Peyer's patch (tissue), 4 donors: ENCODE results near the gene ALOX5.

Experiments used
- CTCF ChIP-seq, 6 experiments: fragments of 450-650 bp in 4 of 6; fragments of 200-600 bp in 2 of 6; sonication (generic) in 1 of 6; IDR thresholded peaks; one replicate each; pipeline ENCODE4 v1.5.1; 2017 to 2019; ENCODE audit warnings: antibody characterized with exemption in 6 of 6, mild to moderate bottlenecking in 3 of 6, moderate library complexity in 1 of 6
- POLR2A ChIP-seq, 2 donors: fragments of 450-650 bp; IDR thresholded peaks; one replicate each; pipeline ENCODE4 v1.5.1; 2017; ENCODE audit warnings: antibody characterized with exemption in 2 of 2, mild to moderate bottlenecking in 2 of 2, moderate library complexity in 2 of 2

GRCh38 chr10:45376371-45376801, 2.4 kb downstream of the ALOX5 start:
- TF ChIP-seq CTCF (IDR thresholded peaks at IDR 0.05) (no peak), POLR2A (IDR thresholded peaks at IDR 0.05) (no peak)
